Endothelial cell (in vitro differentiated cells): ENCODE measurements around the gene RAVER1. TPM values are rescaled to one million over a fixed set of nuclear protein-coding genes. Genes with fewer than 3 reads are reported as not detected.

Source experiments
- DNase-seq: peaks from one replicate; pipeline ENCODE4 v3.0.0; 2021; ENCODE audit warnings: low spot score
- H3K27ac Mint-ChIP-seq: one replicate; pipeline ENCODE4 v1.8.0; 2021; ENCODE audit warnings: mixed read lengths, inconsistent platforms; ENCODE audit not compliant: unreplicated experiment
- H3K27me3 Mint-ChIP-seq: one replicate; pipeline ENCODE4 v1.8.0; 2021; ENCODE audit warnings: mild to moderate bottlenecking, moderate library complexity, mixed read lengths, inconsistent platforms; ENCODE audit not compliant: unreplicated experiment
- H3K36me3 Mint-ChIP-seq: one replicate; pipeline ENCODE4 v1.8.0; 2021; ENCODE audit warnings: mild to moderate bottlenecking, low read depth, mixed read lengths, inconsistent platforms; ENCODE audit not compliant: unreplicated experiment
- H3K4me1 Mint-ChIP-seq: one replicate; pipeline ENCODE4 v1.8.0; 2021; ENCODE audit warnings: mild to moderate bottlenecking, mixed read lengths, inconsistent platforms; ENCODE audit not compliant: unreplicated experiment
- H3K4me3 Mint-ChIP-seq: one replicate; pipeline ENCODE4 v1.8.0; 2021; ENCODE audit warnings: mild to moderate bottlenecking, mixed read lengths, inconsistent platforms; ENCODE audit not compliant: unreplicated experiment
- H3K9me3 Mint-ChIP-seq: one replicate; pipeline ENCODE4 v1.8.0; 2021; ENCODE audit warnings: mixed read lengths, inconsistent platforms; ENCODE audit not compliant: unreplicated experiment
- CTCF ChIP-seq: fragments of 200-600 bp; sonication (generic); IDR thresholded peaks from one replicate; pipeline ENCODE4 v1.5.0; 2021; ENCODE audit warnings: antibody characterized with exemption; ENCODE audit not compliant: unreplicated experiment
- total RNA-seq: library from RNA; stranded (reverse); fragmentation: NEBNext Ultra II Directional; extraction: Animal tissue kit (Norgen Biotek cat#: 25700); gene quantifications from one replicate; pipeline ENCODE4 v1.2.1, GENCODE V29; 2021; ENCODE audit not compliant: unreplicated experiment

Gene RAVER1
- total RNA-seq, 1 donor from 2014 or later, result 46.1 TPM

GRCh38 chr19:10364644-10365043, 31.3 kb upstream of the RAVER1 start:
- H3K4me1 Mint-ChIP-seq, result no peaks in the 10 kb centered on the region
- no peak for DNase-seq
- peaks cover 3% of the 10 kb centered on the region for H3K27me3 Mint-ChIP-seq
- H3K4me3 Mint-ChIP-seq, result no peak overlapping the region
- H3K9me3 Mint-ChIP-seq, result no peaks in the 10 kb centered on the region
- peaks cover 35% of the 10 kb centered on the region for H3K36me3 Mint-ChIP-seq
- no peak overlapping the region for H3K27ac Mint-ChIP-seq
- TF ChIP-seq CTCF, result no peak

GRCh38 chr19:10363789-10364281, 30.5 kb upstream of the RAVER1 start:
- Mint-ChIP-seq H3K4me3 (no peak overlapping the region), H3K9me3 (no peaks in the 10 kb centered on the region), H3K27ac (no peak overlapping the region), H3K36me3 (peaks cover 32% of the 10 kb centered on the region), H3K27me3 (peaks cover 3% of the 10 kb centered on the region), H3K4me1 (no peaks in the 10 kb centered on the region)
- no peak for DNase-seq
- no peak for TF ChIP-seq CTCF

- Mint-ChIP-seq H3K4me3 (no peak overlapping the region), H3K27ac (no peak overlapping the region), H3K9me3 (no peaks in the 10 kb centered on the region), H3K36me3 (peaks cover 26% of the 10 kb centered on the region), H3K4me1 (no peaks in the 10 kb centered on the region), H3K27me3 (peaks cover 3% of the 10 kb centered on the region)
- DNase-seq, result no peak
- TF ChIP-seq CTCF, result no peak
These were observed 28.9 kb upstream of the RAVER1 start for GRCh38 chr19:10362259-10362658.

GRCh38 chr19:10361569-10362011, 28.3 kb upstream of the RAVER1 start:
- H3K36me3 Mint-ChIP-seq, result peaks cover 26% of the 10 kb centered on the region
- H3K4me3 Mint-ChIP-seq, result no peak overlapping the region
- TF ChIP-seq CTCF, result no peak
- no peak overlapping the region for H3K27ac Mint-ChIP-seq
- no peak for DNase-seq
- no peaks in the 10 kb centered on the region for H3K4me1 Mint-ChIP-seq
- H3K27me3 Mint-ChIP-seq, result peaks cover 4% of the 10 kb centered on the region
- no peaks in the 10 kb centered on the region for H3K9me3 Mint-ChIP-seq

- Mint-ChIP-seq H3K9me3 (no peaks in the 10 kb centered on the region), H3K27me3 (peaks cover 11% of the 10 kb centered on the region), H3K4me1 (no peaks in the 10 kb centered on the region), H3K36me3 (peaks cover 26% of the 10 kb centered on the region), H3K4me3 (no peak overlapping the region), H3K27ac (no peak overlapping the region)
- DNase-seq, result no peak
- no peak for TF ChIP-seq CTCF
These were observed 23.1 kb upstream of the RAVER1 start for GRCh38 chr19:10356431-10356830.
